HG03280 (cell line): Measurements from ENCODE around the gene BBS9.
"Not testable (repeated sequence)": the region's sequence is repeated elsewhere in the genome, so short reads cannot be mapped to it uniquely, and the experiment has no call there.

ENCODE experiments used
- ATAC-seq: cut with Tn5 transposase; IDR thresholded peaks from one replicate; pipeline ENCODE4 v1.9.1; 2021; ENCODE audit warnings: mild to moderate bottlenecking, moderate library complexity; ENCODE audit not compliant: unreplicated experiment

BBS9 gene

DNA sequence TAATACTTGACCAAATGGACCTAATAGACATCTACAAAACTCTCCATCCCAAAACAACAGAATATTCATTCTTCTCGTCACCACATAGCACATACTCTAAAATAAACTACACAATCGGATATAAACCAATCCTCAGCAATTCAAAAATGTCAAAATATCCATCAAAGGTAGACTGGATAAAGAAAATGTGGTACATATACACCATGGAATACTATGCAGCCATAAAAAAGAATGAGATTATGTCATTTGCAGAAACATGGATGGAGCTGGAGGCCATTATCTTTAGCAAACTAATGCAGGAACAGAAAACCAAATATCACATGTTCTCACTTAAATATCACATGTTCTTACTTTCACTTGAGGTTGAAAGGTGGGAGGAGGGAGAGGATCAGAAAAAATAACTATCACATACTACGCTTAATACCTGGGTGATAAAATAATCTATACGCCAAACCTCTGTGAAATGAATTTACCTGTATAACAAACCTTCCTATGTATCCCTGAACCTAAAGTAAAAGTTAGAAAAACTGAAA is 142.5 kb downstream of the BBS9 start:
- not testable (repeated sequence) for ATAC-seq

- ATAC-seq, result no peak
Measured at GRCh38 chr7:33273356-33273755, 144.0 kb downstream of the BBS9 start.

DNA sequence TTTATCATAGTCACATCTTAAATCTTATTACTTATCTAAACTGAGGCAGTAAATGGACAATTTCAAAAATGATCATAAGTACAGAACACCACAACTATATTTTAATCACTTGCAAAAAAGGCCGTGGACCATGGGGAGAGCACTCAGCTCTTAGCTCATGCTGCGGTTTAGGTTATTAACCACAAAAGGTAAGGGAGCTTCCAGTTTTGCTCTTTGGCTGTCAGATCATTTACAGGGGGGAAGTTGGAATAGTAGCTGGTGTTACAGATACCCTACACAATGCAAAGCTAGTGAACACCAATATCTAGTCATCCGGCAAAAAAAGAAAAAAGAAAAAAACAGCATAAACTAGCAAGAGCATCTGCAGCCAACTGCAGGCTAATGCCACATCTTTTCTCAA is 147.0 kb downstream of the BBS9 start:
- no peak for ATAC-seq

DNA sequence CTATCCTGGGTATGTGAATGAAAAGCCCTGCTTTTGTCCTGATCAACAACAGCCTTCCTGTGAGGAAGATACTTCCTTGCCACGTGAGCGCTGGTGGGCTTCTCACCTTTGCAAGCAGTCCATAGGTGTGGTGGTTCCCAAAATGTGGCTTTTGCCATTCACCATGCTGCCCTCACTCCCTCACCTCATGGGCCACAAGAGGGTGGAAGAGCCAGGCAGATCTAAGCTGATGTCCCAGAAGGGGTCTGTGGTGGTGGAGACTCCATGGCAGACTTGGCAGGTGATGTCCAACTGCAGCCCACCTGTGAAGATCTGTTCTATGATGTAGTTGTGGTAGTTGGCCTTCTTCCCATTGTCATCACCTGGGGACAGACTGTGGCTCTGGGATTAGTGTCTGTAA is 147.4 kb downstream of the BBS9 start:
- ATAC-seq, result no peak

- no peak for ATAC-seq
Measured at GRCh38 chr7:33278095-33278494, 148.7 kb downstream of the BBS9 start.

GRCh38 chr7:33286501-33286900 is 157.1 kb downstream of the BBS9 start:
- ATAC-seq, result no peak

GRCh38 chr7:33287738-33288137 is 158.4 kb downstream of the BBS9 start:
- no peak for ATAC-seq

- ATAC-seq, result no peak
Measured at GRCh38 chr7:33298848-33299247, 169.5 kb downstream of the BBS9 start.

- no peak for ATAC-seq
Measured at GRCh38 chr7:33299425-33299824, 170.1 kb downstream of the BBS9 start.

GRCh38 chr7:33300131-33300530 is 170.8 kb downstream of the BBS9 start:
- no peak for ATAC-seq

GRCh38 chr7:33300742-33301141 is 171.4 kb downstream of the BBS9 start:
- ATAC-seq, result no peak

DNA sequence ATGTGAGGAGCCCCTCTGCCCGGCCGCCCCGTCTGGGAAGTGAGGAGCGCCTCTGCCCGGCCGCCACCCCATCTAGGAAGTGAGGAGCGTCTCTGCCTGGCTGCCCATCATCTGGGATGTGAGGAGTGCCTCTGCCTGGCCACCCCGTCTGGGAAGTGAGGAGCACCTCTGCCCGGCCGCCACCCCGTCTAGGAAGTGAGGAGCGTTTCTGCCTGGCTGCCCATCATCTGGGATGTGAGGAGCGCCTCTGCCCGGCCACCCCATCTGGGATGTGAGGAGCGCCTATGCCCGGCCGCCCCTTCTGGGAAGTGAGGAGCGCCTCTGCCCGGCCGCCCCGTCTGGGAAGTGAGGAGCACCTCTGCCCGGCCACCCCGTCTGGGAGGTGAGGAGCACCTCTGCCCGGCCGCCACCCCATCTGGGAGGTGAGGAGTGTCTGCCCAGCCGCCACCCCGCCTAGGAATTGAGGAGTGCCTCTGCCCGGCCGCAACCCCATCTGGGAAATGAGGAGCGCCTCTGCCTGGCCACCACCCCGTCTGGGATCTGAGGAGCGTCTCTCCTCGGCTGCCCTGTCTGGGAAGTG is 174.7 kb downstream of the BBS9 start:
- not testable (repeated sequence) for ATAC-seq

- no peak for ATAC-seq
Measured at GRCh38 chr7:33307205-33307604, 177.8 kb downstream of the BBS9 start.

GRCh38 chr7:33310546-33310945 is 181.2 kb downstream of the BBS9 start:
- ATAC-seq, result no peak

GRCh38 chr7:33325754-33326484 is 196.6 kb downstream of the BBS9 start:
- ATAC-seq, result no peak

DNA sequence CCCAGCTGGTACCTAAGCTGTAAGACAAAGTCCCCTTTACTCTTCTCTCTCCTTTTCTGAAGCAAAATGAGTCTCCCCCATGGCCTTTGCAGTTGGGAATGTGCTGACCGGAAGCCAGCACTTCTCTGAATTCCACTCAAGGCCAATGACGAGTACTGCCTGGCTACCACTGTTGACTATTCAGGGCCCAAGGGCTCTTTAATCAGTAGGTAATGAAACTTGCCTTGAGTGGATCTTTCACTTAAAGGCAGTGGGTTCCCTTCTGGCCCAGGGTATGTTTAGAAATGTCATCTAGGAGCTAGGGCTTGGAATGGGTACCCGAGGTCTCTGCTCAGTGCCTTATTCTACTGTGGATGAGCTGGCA is 197.1 kb downstream of the BBS9 start:
- ATAC-seq, result no peak

DNA sequence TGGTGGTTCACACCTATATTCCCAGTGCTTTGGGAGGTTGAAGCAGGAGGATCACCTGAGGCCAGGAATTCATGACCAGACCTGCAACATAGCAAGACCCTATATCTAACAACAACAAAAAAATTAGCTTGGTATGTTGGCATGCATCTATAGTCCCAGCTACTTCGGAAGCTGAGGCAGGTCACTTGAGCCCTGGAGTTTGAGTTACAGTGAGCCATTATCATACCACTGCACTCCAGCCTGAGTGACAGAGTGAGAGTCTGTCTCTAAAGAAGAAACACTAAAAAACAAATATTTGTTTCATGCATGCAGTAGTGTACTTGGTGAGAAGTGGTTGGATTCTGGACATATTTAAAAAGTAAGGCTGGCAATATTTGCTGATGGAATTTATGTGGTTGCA is 198.1 kb downstream of the BBS9 start:
- ATAC-seq, result no peak

- no peak for ATAC-seq
Measured at GRCh38 chr7:33334349-33334748, 205.0 kb downstream of the BBS9 start.

DNA sequence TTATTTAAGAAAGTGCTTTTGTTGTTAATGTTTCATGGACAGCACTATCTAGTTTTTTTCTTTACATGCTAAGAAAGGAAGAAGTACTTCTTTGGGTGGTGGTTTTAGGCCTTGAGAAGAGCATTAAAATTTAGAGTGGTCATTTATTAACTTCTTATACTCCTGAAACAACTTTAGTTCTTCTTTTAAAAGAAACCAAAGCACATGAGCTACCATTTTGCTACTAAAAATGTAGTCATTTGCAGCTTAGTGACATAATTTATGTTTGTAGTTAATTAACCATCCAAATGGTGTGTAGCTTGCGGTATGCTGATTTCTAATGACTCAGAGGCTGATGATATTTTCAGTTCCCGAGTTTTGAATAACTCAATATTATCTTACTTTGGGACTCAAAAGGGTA is 207.5 kb downstream of the BBS9 start:
- no peak for ATAC-seq

DNA sequence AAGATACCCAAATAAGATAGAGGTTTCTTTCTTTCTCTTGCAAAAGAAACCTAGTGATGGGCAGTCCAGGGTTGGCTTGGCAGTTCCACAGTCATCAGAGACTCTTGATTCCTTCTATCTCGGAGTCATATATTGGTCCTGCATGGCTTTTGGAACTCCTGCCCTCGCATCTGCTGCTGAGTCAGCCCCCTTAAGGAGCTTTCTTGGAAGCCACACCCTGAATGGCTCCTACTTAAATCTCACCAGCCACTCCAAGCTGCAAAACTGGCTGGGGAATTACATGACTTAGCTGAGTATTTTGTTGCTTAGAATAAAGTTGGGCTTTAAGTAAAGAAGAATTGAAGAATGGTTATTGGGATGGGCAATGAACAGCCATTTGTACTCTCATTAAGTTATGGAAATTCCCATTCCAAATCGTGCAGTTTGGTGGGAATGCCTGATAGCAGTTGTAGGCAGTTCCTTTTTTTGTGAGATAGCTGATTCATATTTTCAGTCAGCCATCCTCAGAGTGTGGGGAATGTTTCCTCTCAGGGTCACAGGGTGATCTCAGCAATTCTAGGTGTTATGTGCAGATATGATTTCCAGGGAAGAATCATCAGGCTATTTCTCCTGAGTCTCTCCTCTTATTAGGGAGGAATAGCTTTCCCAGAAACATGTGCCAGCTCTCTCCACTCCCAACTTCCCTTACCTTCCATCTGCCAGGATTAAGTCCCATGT is 209.9 kb downstream of the BBS9 start:
- ATAC-seq, result no peak

GRCh38 chr7:33346055-33346454 is 216.7 kb downstream of the BBS9 start:
- no peak for ATAC-seq

DNA sequence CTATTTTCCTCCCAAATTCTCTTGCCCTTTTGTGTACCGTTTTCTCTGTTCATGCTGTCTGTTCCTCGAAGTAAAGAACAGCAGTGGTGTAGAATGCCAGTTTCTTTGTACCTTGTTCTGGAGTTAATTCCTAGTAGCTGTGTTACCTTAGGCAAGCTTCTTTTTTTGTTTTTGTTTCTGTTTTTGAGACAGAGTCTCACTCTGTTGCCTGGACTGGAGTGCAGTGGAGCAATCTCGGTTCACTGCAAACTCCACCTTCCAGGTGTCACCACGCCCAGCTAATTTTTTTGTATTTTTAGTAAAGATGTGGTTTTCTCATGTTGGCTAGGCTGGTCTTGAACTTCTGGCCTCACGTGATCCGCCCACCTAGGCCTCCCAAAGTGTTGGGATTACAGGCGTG is 221.2 kb downstream of the BBS9 start:
- no peak for ATAC-seq
